K562 (cell line): ENCODE results near the gene FBRS. TPM values are rescaled to one million over a fixed set of nuclear protein-coding genes. Genes with fewer than 3 reads are reported as not detected.

ENCODE experiments used
- ATAC-seq: fragments of 200-7000 bp; cut with Tn5 transposase; 3 replicates; pipeline ENCODE4 v1.9.1; 2020; ENCODE audit warnings: moderate library complexity
- BruUV-seq: library from RNA; stranded (reverse); fragments of 400-500 nt; replicated peaks from 2 replicates; lab custom pipeline; 2021; lab: Mats Ljungman, UMichigan
- CTCF ChIA-PET: fragments of 300-600 bp; formaldehyde crosslinking; extraction: SDS; loops from one replicate; lab custom pipeline; 2021; ENCODE audit warnings: low intra/inter-chr PET ratio; lab: Yijun Ruan, JAX
- POLR2A ChIA-PET: fragments of 300-600, 350-650 bp; sonication (Branson Sonifier 250); formaldehyde crosslinking; extraction: SDS; loops from one replicate; lab custom pipeline; 2021; ENCODE audit warnings: antibody characterized with exemption, inconsistent platforms; lab: Yijun Ruan, JAX
- DNase-seq, 4 experiments: peaks; one replicate each; pipeline versions ENCODE4 v3.0.0 to v3.0.0-alpha.2; 2011 to 2018; ENCODE audit warnings: low spot score in 3 of 4, mixed read lengths in 3 of 4; ENCODE audit errors: extremely low read depth in 1 of 4
- FAIRE-seq: peaks from 2 replicates; lab custom pipeline; 2011; peaks lifted over from hg19 to GRCh38; lab: Jason Lieb, UNC
- H2AFZ ChIP-seq: 2 replicates; pipeline ENCODE4 v1.6.0; 2011; ENCODE audit warnings: low read depth, low read length, control low read depth, inconsistent platforms
- H3K27ac ChIP-seq: fragments of 200-600 bp; 3 replicates; pipeline ENCODE4 v1.8.0; 2011; ENCODE audit warnings: low read depth, mild to moderate bottlenecking, control low read depth, inconsistent platforms, low read length, moderate library complexity, mixed read lengths; ENCODE audit errors: extremely low read depth
- H3K27me3 ChIP-seq, 2 experiments: fragments of 300-600 bp in 1 of 2; 2 replicates in 1 of 2; 3 replicates in 1 of 2; pipeline versions ENCODE4 v1.6.0 to v1.8.0; 2011; ENCODE audit warnings: inconsistent platforms in 2 of 2, low read length in 2 of 2, mild to moderate bottlenecking in 1 of 2, mixed read lengths in 1 of 2, moderate library complexity in 1 of 2; ENCODE audit not compliant: control insufficient read depth in 2 of 2, insufficient read depth in 2 of 2
- H3K36me3 ChIP-seq: fragments of 300-600 bp; 3 replicates; pipeline ENCODE4 v1.8.0; 2011; ENCODE audit warnings: mild to moderate bottlenecking, low read length, inconsistent platforms; ENCODE audit not compliant: control insufficient read depth, insufficient read depth
- H3K4me1 ChIP-seq, 2 experiments: fragments of 200-600 bp in 1 of 2; replicated peaks in 1 of 2; 2 replicates in 1 of 2; 3 replicates in 1 of 2; pipeline versions ENCODE4 v1.5.1 to v1.8.0; 2011; ENCODE audit warnings: inconsistent platforms in 2 of 2, low read length in 2 of 2, mild to moderate bottlenecking in 1 of 2, mixed read lengths in 1 of 2, moderate library complexity in 1 of 2; ENCODE audit not compliant: control insufficient read depth in 2 of 2, insufficient read depth in 2 of 2
- H3K4me2 ChIP-seq: 2 replicates; pipeline ENCODE4 v1.6.1; 2011; ENCODE audit warnings: low read length, control low read depth, inconsistent platforms, mixed read lengths; ENCODE audit not compliant: insufficient read depth
- H3K4me3 ChIP-seq: fragments of 200-600 bp; sonication (generic), shearing (Covaris generic); 2 replicates; pipeline ENCODE4 v1.5.1; 2016; ENCODE audit warnings: control low read depth, inconsistent platforms
- H3K79me2 ChIP-seq: fragments of 200-600 bp; 3 replicates; pipeline ENCODE4 v1.8.0; 2011; ENCODE audit warnings: low read length, inconsistent platforms; ENCODE audit not compliant: control insufficient read depth, insufficient read depth
- H3K9ac ChIP-seq, 2 experiments: 2 replicates each; pipeline versions ENCODE4 v1.6.0 to v1.6.1; 2011; ENCODE audit warnings: low read depth in 2 of 2, low read length in 2 of 2, control low read depth in 1 of 2, inconsistent platforms in 1 of 2, mild to moderate bottlenecking in 1 of 2, mixed read lengths in 1 of 2; ENCODE audit not compliant: insufficient read depth in 1 of 2
- H3K9me1 ChIP-seq: one replicate; pipeline ENCODE4 v1.6.0; 2011; ENCODE audit warnings: inconsistent platforms, mild to moderate bottlenecking, low read length, moderate library complexity; ENCODE audit not compliant: control insufficient read depth, insufficient read depth
- H3K9me3 ChIP-seq: replicated peaks from 2 replicates; pipeline ENCODE4 v1.5.1; 2011; ENCODE audit warnings: low read depth, low read length, inconsistent platforms; ENCODE audit not compliant: control insufficient read depth, insufficient read depth
- H4K20me1 ChIP-seq: replicated peaks from 2 replicates; pipeline ENCODE4 v1.6.1; 2011; ENCODE audit warnings: low read length, inconsistent platforms, mixed read lengths; ENCODE audit not compliant: control insufficient read depth, insufficient read depth
- CHD2 ChIP-seq: IDR thresholded peaks from 2 replicates; pipeline ENCODE4 v1.6.1; 2011; ENCODE audit warnings: low read depth, low read length
- CREB3 ChIP-seq: fragments of 450-650 bp; conservative IDR thresholded peaks from 2 replicates; pipeline ENCODE4 v1.6.1; 2016; ENCODE audit warnings: missing genetic modification characterization, low read depth, mild to moderate bottlenecking, missing compliant biosample characterization, moderate library complexity
- E2F3 ChIP-seq: fragments of 250-450 bp; sonication (Bioruptor Pico); IDR thresholded peaks from 2 replicates; pipeline ENCODE4 v1.4.0; 2020; ENCODE audit warnings: mild to moderate bottlenecking
- FOS ChIP-seq: IDR thresholded peaks from 3 replicates; pipeline ENCODE4 v1.6.1; 2011; ENCODE audit not compliant: insufficient read length; ENCODE audit errors: extremely low read depth
- HMBOX1 ChIP-seq: sonication (generic); IDR thresholded peaks from 2 replicates; pipeline ENCODE4 v1.6.1; 2016
- POU5F1 ChIP-seq: fragments of 150-350 bp; IDR thresholded peaks from 2 replicates; pipeline ENCODE4 v1.6.1; 2014; ENCODE audit warnings: borderline replicate concordance, low read length, low read depth, mild to moderate bottlenecking; ENCODE audit not compliant: partially characterized antibody
- PRPF4 ChIP-seq: fragments of 200-400 bp; formaldehyde crosslinking; IDR thresholded peaks from one replicate; pipeline ENCODE4 v1.6.1; 2017; ENCODE audit warnings: low read length, low read depth, mild to moderate bottlenecking; ENCODE audit not compliant: insufficient read depth, poor library complexity, severe bottlenecking
- RHOXF2B ChIP-seq: fragments of 250-450 bp; sonication (Bioruptor Pico); conservative IDR thresholded peaks from 2 replicates; pipeline ENCODE4 v1.5.1; 2021
- ZNF449 ChIP-seq: fragments of 250-450 bp; sonication (Bioruptor Pico); IDR thresholded peaks from 2 replicates; pipeline ENCODE4 v1.8.0; 2022; ENCODE audit warnings: moderate library complexity, mild to moderate bottlenecking, inconsistent platforms
- ZNF699 ChIP-seq: fragments of 250-450 bp; sonication (Bioruptor Pico); IDR thresholded peaks from 2 replicates; pipeline ENCODE4 v1.8.0; 2021; ENCODE audit warnings: mild to moderate bottlenecking, moderate library complexity; ENCODE audit not compliant: insufficient replicate concordance
- ZNF707 ChIP-seq: fragments of 250-450 bp; sonication (Bioruptor Pico); conservative IDR thresholded peaks from 2 replicates; pipeline ENCODE4 v1.8.0; 2022; ENCODE audit warnings: inconsistent platforms, mild to moderate bottlenecking, moderate library complexity
- ZNF764 ChIP-seq: fragments of 250-450 bp; sonication (Bioruptor Pico); IDR thresholded peaks from 2 replicates; pipeline ENCODE4 v1.4.0; 2020; ENCODE audit warnings: low read depth, mild to moderate bottlenecking, moderate library complexity
- WGBS: fragments of 100-300 bp; shearing (Covaris generic); methylation state at CpG from one replicate; pipeline ENCODE4 v1.1.6; 2016; ENCODE audit warnings: low coverage, mixed read lengths; ENCODE audit not compliant: insufficient coverage; ENCODE audit errors: missing lambda C conversion rate; 5-methylcytosine and 5-hydroxymethylcytosine counted together
- in situ Hi-C: fragments of 300-500 bp; cut with MboI; formaldehyde crosslinking; loops from 4 replicates; pipeline ENCODE4 v1.15.0; 2018; ENCODE audit warnings: inconsistent platforms, mixed read lengths
- intact Hi-C: fragments of 100-400 bp; cut with micrococcal nuclease; formaldehyde crosslinking; loops from 2 replicates; pipeline ENCODE4 v1.14.2; 2022
- polyA plus RNA-seq, 8 experiments: library from polyadenylated mRNA; depleted of rRNA in 4 of 8; stranded (reverse) in 5 of 8; unstranded in 3 of 8; fragments of >200 nt; fragmentation: Nextera tagmentation in 2 of 8; fragmentation: Illumina TruSeq in 1 of 8; extraction: Ambion mirVana in 2 of 8; extraction: Trizol in 1 of 8; gene quantifications; 2 replicates each; pipeline versions ENCODE4 v1.2.1 to v1.2.3, GENCODE V29; 2011 to 2014; ENCODE audit warnings: inconsistent platforms in 1 of 8, missing spikeins in 1 of 8
- total RNA-seq, 7 experiments: library from RNA; depleted of rRNA in 6 of 7; stranded (reverse); fragments of >200 nt in 6 of 7; fragmentation: Illumina TruSeq in 2 of 7; extraction: Trizol in 2 of 7; gene quantifications; 2 replicates each; pipeline versions ENCODE4 v1.2.1 to v1.2.3, GENCODE V29; 2011 to 2021; ENCODE audit warnings: low replicate concordance in 1 of 7

The FBRS gene
- total and polyA plus RNA-seq, 9 of the 15 experiments (the other 6 are each of a cell fraction or from before 2014, with no cell fraction given) = 0.32 to 59.5 (median 13.1) TPM

- Histone ChIP-seq H3K9ac (no peak overlapping the region), H3K79me2 (no peaks in the 10 kb centered on the region), H4K20me1 (no peaks in the 10 kb centered on the region), H3K27ac (no peak overlapping the region), H3K4me3 (no peak overlapping the region), H3K9me3 (peaks cover 16% of the 10 kb centered on the region), H3K4me2 (no peak overlapping the region), H3K36me3 (no peaks in the 10 kb centered on the region), H2AFZ (no peak overlapping the region), H3K9me1 (no peaks in the 10 kb centered on the region), H3K27me3 (no peaks in the 10 kb centered on the region), H3K4me1 (peaks cover 9 to 10% of the 10 kb centered on the region in 2 experiments; a peak in 4 of 5 replicates)
- POLR2A ChIA-PET = interaction anchor here (0.6 to 0.8 kb wide), 3 partner anchors 9 to 219 kb away, joined by 3 read pairs; no protein-coding TSS in a partner anchor
- intact Hi-C loops = no loop called here
- DNase-seq (no peak), FAIRE-seq (no peak), ATAC-seq (no peak)
- CTCF ChIA-PET = no interaction called here
- no peak for TF ChIP-seq PRPF4
- TF ChIP-seq E2F3 (CRISPR knock-in tag) = no peak
- TF ChIP-seq CREB3 (tag) = no peak
- no TSS peak for BruUV-seq
- WGBS = 37% methylated on average over 3 of the region's 3 CpGs
- in situ Hi-C loops = loop anchor here (10.0 kb wide), 1 partner anchor 185 kb away; the partner anchor contains the start of gene DCTPP1
These were observed 38.1 kb upstream of the FBRS start for GRCh38 chr16:30620169-30620568.

GRCh38 chr16:30621765-30622164 is 36.5 kb upstream of the FBRS start:
- no peaks in the 10 kb centered on the region for H4K20me1 ChIP-seq
- H3K79me2 ChIP-seq = no peaks in the 10 kb centered on the region
- no peak overlapping the region for H3K9ac ChIP-seq
- H3K36me3 ChIP-seq = no peaks in the 10 kb centered on the region
- in situ Hi-C loops = loop anchor here (10.0 kb wide), 1 partner anchor 187 kb away; the partner anchor contains the start of gene DCTPP1
- intact Hi-C loops = no loop called here
- no peaks in the 10 kb centered on the region for H3K9me1 ChIP-seq
- H3K9me3 ChIP-seq = peaks cover 13% of the 10 kb centered on the region
- no peak overlapping the region for H3K4me3 ChIP-seq
- ChIA-PET POLR2A (interaction anchor here (0.8 to 1.7 kb wide), 2 partner anchors 13 to 29 kb away, joined by 3 to 5 read pairs; partner anchors contain the start of gene PRR14), CTCF (interaction anchor here (0.5 kb wide), 1 partner anchor 73 kb away, joined by 3 read pairs; no protein-coding TSS in a partner anchor)
- WGBS = 53% methylated on average over 5 of the region's 5 CpGs
- no peaks in the 10 kb centered on the region for H3K27me3 ChIP-seq
- no peak overlapping the region for H2AFZ ChIP-seq
- no TSS peak for BruUV-seq
- no peak overlapping the region for H3K27ac ChIP-seq
- no peak for FAIRE-seq
- no peak overlapping the region for H3K4me2 ChIP-seq
- peaks cover 6 to 7% of the 10 kb centered on the region in 2 experiments; a peak in 3 of 5 replicates for H3K4me1 ChIP-seq
- ATAC-seq = no peak
- no peak for DNase-seq
- TF ChIP-seq FOS (no peak), CHD2 (no peak), ZNF707 (CRISPR knock-in tag) (no peak), ZNF699 (CRISPR knock-in tag) (no peak), ZNF449 (CRISPR knock-in tag) (no peak), POU5F1 (no peak), RHOXF2B (CRISPR knock-in tag) (no peak), HMBOX1 (no peak), ZNF764 (no peak)
